Measurements from ENCODE around the gene NAT9. TPM values are rescaled to one million over a fixed set of nuclear protein-coding genes. Genes with fewer than 3 reads are reported as not detected.

NAT9 gene
- total RNA-seq, 4 donors from 2014 or later = 15.1 to 35.9 (median 24.2) TPM

- ATAC-seq (ENCODE audit: low FRiP score) (no peak), DNase-seq (ENCODE audit: low spot score) (no peak)
- TF ChIP-seq CTCF (IDR thresholded peaks at IDR 0.05) = no peak
These were observed 7.4 kb downstream of the NAT9 start for GRCh38 chr17:74768763-74769114.

- no peak for TF ChIP-seq CTCF (IDR thresholded peaks at IDR 0.05)
- DNase-seq (ENCODE audit: low spot score) = no peak
- no peak for ATAC-seq (ENCODE audit: low FRiP score)
These were observed 7.9 kb downstream of the NAT9 start for GRCh38 chr17:74768069-74768762.

- ATAC-seq (ENCODE audit: low FRiP score) (no peak), DNase-seq (ENCODE audit: low spot score) (no peak)
- TF ChIP-seq CTCF (IDR thresholded peaks at IDR 0.05) = no peak
These were observed 9.0 kb downstream of the NAT9 start for GRCh38 chr17:74767111-74767516.

- ATAC-seq (ENCODE audit: low FRiP score) (no peak), DNase-seq (ENCODE audit: low spot score) (no peak)
- TF ChIP-seq CTCF (IDR thresholded peaks at IDR 0.05) = no peak
These were observed 9.7 kb downstream of the NAT9 start for GRCh38 chr17:74766413-74766812.

GRCh38 chr17:74764751-74765286, 11.3 kb downstream of the NAT9 start:
- TF ChIP-seq CTCF (IDR thresholded peaks at IDR 0.05) = no peak
- no peak for DNase-seq (ENCODE audit: low spot score)
- ATAC-seq (ENCODE audit: low FRiP score) = no peak

GRCh38 chr17:74763565-74764387, 12.4 kb downstream of the NAT9 start:
- DNase-seq (ENCODE audit: low spot score) = no peak
- no peak for TF ChIP-seq CTCF (IDR thresholded peaks at IDR 0.05)
- ATAC-seq (ENCODE audit: low FRiP score) = no peak
